GM15510 (cell line): ENCODE measurements around the gene BMPER.

ENCODE experiments used
- POLR2A ChIP-seq: IDR thresholded peaks from 3 replicates; pipeline ENCODE4 v1.6.1; 2011; ENCODE audit warnings: borderline replicate concordance; ENCODE audit not compliant: insufficient read length; ENCODE audit errors: extremely low read depth

BMPER gene

DNA sequence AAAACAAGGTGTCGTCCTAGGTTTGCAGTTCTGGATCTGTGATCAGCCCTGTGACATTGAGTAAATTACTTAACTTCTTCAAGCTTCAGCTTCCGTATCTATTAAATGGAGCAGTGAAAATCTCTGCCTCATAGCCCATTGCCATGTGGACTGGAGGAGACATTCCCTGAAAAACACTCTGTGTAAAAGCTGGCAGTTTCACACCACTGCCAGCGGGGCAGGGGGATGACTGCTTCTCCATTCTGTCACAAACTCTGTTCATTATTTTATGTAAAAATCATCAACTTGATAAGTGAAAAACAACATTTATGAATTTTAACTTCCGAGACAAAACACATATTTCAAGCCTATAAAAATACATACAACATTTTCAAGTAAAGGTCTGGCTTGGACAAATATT is 234.7 kb downstream of the BMPER start:
- TF ChIP-seq POLR2A: no peak

DNA sequence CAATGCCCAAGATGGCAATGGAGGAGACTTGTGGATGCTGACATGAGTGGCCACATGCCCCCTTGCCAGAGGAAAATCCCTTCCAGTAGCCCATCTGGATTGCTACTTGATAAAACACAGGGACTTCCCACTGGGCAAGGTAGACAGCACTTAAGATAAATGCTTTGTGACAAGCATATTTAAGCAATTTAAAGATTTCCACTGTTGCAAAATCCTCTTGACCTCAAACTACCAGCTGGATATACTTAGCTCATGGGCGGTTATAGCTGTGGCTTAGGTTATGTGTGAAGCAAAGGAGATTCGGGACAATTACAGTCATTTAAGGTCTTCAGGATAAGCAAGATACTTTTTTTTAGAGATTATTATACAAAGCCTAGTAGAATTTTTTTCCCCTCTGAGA is 238.1 kb downstream of the BMPER start:
- no peak for TF ChIP-seq POLR2A

DNA sequence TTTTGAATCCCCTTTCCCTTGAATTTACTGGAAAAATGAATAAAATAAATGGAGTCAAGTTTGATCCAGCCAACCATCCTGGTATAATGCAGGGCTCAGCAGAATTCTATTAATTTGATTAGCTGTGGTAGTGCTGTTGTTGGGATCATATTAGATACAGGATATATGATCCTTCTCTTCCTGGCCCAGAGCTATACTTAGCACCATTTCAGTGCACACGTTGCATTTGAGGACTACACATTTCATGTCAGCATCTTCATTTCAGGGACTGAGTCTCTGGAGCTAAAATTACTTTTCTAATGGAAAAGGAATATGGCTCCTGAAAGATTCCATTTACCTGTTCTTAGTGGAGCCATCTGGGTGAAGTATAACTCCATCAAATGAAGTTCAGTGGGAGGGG is 240.3 kb downstream of the BMPER start:
- no peak for TF ChIP-seq POLR2A

DNA sequence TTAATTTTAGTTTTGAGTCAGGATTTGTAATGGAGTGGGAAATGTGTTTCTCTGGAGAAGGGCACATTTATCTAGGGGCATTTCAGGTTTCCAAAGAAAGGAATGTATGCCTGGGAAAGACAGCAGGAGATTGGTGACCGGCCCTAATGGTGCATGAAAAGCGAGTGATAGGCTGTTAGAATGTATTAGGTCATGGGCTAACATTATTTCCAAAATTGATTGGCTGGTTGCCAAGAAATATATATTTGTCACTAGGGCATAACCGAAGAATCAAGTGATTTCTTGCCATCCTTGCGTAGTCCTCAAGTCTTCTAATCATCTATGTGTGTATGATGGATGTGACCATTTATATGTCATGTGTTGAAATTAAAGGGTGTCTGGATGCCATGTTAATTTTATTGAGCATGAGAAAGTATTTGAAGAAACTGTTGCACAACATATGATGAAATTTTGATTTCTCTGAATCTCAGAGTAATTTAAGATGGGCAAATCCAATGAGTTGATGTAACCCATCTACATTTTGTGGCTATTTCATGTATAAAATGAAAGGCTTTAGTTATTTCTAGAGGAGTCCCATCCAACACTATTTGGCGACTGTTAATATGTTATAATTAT is 248.4 kb downstream of the BMPER start:
- TF ChIP-seq POLR2A: no peak

DNA sequence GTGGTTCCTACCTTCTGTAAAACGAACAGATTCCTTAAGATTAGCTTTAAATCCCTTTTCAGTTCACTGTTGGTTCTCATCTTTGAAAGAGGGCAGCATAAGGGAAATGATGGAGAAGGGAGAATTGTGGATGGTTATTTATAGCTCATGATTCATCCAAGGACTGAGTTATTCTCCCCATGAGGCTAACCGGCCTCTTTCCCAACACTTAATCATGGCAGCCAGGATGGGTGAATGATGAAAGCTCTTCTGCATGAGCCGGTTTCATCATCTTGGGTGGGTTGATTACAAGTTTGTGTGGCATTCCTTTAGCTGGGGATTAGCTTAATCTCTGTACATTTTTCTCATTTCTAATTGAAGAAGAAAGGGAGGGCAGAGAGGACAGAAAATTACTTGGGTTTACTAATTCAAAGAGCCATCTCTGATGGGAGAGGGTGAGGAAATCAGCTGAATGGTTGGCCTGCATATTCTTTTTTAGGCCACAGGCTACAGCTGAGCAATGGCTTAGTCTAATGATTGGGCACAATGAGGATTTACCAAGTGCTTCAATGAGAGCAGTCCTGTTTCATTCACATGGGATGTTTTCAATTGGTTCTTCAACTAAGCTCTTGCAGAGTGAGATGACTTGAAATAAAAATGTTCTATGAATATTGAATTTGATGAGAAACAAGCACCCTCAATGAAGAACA is 250.0 kb downstream of the BMPER start:
- no peak for TF ChIP-seq POLR2A

DNA sequence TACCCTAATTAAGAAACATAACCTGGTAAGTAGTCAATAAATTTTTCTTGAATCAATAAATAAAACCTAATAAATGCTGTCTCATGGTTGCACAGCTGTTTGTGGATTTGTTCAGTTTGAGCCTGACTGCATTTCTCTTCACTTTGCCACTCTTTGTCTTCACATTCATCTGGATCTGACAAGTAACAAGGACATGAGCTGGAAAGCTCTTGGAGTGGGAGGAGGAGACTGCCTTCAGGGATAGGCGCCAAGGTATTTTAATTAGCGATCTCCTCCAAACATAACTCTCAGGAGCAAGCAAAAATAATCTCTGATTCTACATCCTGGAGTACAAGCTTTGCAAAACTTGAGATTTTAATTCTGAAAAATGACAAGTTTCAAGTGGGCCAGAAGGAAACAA is 251.0 kb downstream of the BMPER start:
- TF ChIP-seq POLR2A: no peak

DNA sequence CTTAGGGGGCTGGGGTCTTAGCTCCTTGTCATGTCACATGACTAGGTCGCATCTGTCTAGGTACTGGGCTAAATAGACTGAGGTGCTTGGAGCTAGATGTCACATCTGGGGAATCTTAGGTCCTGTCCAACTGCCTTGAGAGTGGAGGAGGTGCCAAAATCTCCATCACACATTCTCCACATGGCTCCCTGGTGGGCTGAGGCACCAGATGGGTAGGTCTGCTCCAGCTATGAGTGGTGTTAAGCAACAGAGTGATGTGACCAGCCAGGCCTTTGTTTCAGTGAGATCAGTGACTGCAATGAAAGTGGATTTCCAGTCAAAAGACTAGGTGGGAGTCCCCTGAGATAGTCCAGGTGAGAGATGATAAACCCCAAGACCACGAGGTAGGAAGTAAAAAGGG is 251.8 kb downstream of the BMPER start:
- no peak for TF ChIP-seq POLR2A

DNA sequence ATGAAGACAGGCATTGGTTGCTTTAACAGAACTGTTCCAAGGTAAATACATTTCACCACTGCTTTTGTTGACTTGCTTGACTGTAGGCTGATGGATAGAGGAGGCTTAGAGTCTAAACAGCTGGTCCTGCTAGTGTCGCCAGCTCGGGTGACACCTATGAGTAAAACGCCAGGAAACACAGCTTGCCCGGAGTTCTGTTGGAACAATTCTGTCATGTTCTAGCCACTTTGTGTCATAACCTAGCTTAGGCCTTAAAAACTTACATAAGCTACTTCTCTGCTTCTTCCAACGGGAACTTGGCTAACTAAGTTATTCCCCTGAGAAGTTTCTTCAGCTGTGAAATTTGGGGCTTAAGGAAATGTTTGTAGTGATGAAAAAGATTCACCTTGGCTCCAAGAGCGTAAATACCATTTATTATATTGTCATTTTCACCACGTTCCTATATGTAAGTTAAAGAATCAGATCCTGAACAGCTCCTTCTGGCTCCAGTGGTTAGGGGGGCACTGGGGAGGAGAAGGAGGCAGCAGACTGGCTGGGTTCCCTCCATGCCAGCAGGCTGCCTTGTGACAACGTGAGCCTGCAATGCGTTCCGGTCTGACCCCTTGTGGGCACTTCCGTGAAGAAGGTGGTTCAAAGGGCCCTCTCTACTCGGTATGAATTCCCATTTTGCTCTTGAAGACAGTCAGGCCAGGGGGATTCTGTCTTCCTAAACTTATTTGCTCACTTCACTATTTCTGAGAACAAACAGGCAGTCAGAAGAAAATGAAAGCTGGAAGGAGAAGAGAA is 253.2 kb downstream of the BMPER start:
- no peak for TF ChIP-seq POLR2A

DNA sequence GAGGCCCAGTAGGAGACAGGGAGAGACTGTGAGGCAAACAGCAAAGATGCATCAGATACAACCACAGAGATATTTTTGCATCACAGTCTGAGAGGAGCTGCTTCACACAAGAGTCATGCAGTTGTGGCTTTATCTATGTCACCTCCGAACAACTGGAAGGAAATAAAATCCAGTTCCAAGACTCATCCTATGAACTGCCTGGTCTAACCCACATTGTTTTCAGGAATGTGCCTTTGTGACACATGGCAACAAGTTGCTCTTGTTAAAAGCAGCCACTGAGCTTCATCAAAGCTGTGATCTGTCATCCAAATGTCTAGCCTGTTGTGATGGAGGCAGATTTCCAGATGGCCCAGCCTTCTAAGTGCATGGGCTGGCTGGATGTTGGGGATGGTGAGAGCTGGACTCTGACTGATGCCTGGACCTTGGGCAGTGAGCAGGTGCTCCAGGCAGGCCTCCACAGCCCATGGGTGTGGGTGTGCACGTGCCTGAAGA is 255.0 kb downstream of the BMPER start:
- no peak for TF ChIP-seq POLR2A

DNA sequence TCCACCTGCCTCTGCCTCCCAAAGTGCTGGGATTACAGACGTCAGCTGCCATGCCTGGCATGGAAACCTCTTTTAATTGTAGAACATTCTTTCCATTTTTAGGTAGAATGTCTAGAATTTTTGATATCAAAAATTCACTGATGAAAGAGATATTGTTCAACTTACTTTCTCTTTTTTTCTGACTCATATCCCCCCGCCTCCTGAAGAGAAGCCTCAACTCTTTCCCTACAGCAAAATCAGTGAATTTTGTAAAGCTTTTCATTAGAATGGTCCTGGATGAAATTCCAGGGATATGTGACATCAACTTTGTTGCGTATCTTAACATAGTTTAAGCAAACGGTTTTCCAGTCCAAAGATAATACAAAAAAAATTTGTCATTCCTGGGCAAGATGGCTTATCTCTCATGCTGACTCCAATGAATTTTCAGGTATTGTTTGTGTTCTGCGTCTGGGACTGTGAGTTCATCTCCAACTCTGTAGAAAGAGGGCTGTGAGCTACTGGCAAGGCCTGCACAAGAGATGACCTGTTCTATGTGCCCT is 256.8 kb downstream of the BMPER start:
- TF ChIP-seq POLR2A: no peak

DNA sequence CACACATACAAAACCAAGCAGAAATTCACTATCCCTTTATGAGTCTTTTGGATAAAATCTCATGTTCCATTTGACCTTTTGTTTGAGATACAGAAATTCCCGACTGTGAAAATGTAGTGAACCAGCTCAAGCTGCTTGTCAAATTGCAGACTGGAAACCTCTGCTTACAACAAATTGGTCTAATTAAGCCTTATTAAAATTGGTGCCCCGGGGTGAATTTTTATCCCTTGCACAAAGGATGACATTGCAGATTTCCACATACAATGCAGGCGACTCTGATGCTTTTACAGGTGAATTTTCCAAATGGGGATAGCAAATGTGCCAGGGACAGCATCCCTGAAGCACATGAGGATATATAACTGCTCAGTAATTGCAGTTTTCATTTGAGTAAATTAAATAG is 257.3 kb downstream of the BMPER start:
- TF ChIP-seq POLR2A: no peak

DNA sequence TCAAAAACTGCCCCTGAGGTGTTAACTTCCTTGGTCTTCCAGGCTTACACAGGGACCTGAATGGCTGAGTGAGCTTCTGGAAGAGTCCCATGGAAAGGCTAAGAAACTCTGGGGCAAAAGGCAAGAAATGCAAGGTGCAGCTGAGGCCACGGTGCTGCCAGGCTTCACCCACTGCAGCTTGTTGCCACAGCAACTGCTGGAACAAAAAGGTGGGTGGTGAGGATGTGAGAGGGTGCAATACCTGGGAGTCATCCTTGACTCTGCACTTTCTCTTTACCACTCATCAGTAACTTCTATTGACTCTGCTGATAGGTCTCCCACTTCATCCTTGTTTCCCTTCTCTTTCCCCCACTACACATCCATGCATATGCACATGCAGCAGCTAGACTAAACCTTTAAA is 258.6 kb downstream of the BMPER start:
- no peak for TF ChIP-seq POLR2A

DNA sequence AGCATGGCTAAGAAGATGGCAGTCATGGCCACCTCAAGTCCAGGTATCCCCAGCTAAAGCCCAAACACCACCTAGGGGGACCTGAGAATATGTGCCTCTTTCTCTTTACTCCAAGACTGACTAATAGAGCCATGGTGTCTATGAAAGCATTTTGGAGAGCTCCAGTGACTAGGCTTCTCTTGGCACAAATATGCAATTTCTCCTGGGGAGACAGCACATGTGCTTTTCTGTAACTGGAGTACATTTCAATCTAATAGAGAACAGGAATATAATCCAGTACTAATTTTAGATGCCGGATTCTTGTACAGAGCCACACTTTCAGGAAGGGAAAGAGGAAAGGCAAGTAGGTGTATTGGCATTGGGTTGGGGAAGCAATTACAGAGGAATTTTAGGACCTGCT is 260.1 kb downstream of the BMPER start:
- no peak for TF ChIP-seq POLR2A

DNA sequence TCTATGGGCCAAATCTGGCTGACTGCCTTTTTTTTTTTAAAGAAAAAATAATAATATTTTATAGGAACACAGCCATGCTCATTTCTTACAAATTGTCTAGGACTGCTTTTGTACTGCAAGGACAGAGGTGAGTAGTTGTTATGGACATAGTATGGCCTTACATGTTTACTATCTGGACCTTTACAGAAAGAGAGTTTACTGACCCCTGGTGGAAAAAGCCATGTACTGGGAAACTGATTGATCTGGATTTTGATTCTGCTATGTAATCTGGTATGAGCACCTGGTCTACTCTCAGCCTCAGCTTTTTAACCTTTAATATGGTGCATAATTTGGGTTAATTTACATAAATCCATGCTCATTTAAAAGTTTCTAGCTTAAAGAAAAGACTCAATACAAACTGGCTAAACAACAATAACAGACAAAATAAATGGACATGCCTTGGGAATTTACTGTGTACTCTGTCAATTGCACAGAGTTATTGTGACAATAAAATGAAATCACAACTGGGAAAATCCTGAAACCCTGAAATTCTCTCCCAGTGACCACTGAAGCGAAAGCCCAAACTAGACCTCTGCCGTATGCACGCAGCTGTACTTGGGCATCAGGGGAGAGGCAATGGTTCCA is 260.7 kb downstream of the BMPER start:
- TF ChIP-seq POLR2A: no peak

DNA sequence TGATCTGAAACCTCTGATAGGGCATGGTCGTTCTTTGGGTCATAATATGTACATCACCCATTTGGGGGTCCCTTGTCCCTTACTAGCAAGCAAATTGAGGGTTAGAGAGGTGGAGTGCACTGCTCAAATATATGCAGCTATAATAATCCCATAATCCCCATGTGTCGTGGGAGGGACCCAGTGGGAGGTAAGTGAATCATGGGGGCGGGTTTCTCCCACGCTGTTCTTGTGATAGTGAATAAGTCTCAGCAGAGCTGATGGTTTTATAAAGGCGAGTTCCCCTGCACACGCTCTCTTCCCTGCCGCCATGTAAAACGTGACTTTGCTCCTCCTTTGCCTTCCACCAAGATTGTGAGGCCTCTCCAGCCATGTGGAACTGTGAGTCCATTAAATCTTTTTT is 262.7 kb downstream of the BMPER start:
- no peak for TF ChIP-seq POLR2A
